ENCODE measurements around the gene RNF168. TPM values are rescaled to one million over a fixed set of nuclear protein-coding genes. Genes with fewer than 3 reads are reported as not detected.
A peak's percentile ranks its signal among the peaks of the same experiment; 100 is the strongest.
"Not testable (repeated sequence)": the region's sequence is repeated elsewhere in the genome, so short reads cannot be mapped to it uniquely, and the experiment has no call there.

RNF168 gene
- total and polyA plus RNA-seq, 7 experiments from 2014 or later = 8.5 to 55.9 (median 29.4) TPM

- intact Hi-C loops (cut with micrococcal nuclease); POLR2A ChIA-PET; ATAC-seq; H3K27me3 ChIP-seq (ENCODE audit: control insufficient read depth in 2 of 2, insufficient read depth in 2 of 2, low read length in 2 of 2); H3K4me1 Mint-ChIP-seq; H3K36me3 ChIP-seq (ENCODE audit: control insufficient read depth in 2 of 3, insufficient read depth in 3 of 3, low read length in 3 of 3); H3K9me3 ChIP-seq (ENCODE audit: control insufficient read depth in 2 of 3, low read length in 3 of 3); H3K4me3 Mint-ChIP-seq; H3K4me3 ChIP-seq (ENCODE audit: low read length); H3K27ac ChIP-seq (ENCODE audit: low read depth, low read length); DNase-seq; H3K4me1 ChIP-seq (ENCODE audit: control insufficient read depth in 2 of 2, insufficient read depth in 2 of 2, low read length in 2 of 2): not testable (repeated sequence)
- Mint-ChIP-seq H3K9me3 (peaks cover under 1 to 29% (median 12%) of the 10 kb centered on the region in 11 donors), H3K36me3 (peaks cover 0 to 10% (median 0%) of the 10 kb centered on the region in 5 donors), H3K27me3 (peaks cover 0 to 16% (median 0%) of the 10 kb centered on the region in 5 donors), H3K27ac (peak overlapping the region in 1 of 9 donors; percentile 35)
- CTCF ChIA-PET = interaction anchor here (0.7 kb wide), 1 partner anchor 27 kb away, joined by 5 read pairs; no protein-coding TSS in a partner anchor
These were observed 8.3 kb upstream of the RNF168 start for GRCh38 chr3:196511646-196512425.

DNA sequence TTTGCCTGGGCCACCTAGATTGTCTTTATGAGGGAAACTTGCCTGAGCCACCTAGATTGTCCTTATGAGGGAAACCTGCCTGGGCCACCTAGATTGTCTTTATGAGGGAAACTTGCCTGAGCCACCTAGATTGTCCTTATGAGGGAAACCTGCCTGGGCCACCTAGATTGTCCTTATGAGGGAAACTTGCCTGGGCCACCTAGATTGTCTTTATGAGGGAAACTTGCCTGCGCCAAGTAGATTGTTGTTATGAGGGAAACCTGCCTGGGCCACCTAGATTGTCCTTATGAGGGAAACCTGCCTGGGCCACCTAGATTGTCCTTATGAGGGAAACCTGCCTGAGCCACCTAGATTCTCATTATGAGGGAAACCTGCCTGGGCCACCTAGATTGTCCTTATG lies 7.5 kb upstream of the RNF168 start:
- H3K27ac ChIP-seq (ENCODE audit: low read depth, low read length); intact Hi-C loops (cut with micrococcal nuclease); H3K4me3 ChIP-seq (ENCODE audit: low read length); H3K4me1 Mint-ChIP-seq; H3K36me3 ChIP-seq (ENCODE audit: control insufficient read depth in 2 of 3, insufficient read depth in 3 of 3, low read length in 3 of 3); H3K27me3 ChIP-seq (ENCODE audit: control insufficient read depth in 2 of 2, insufficient read depth in 2 of 2, low read length in 2 of 2); DNase-seq; H3K4me3 Mint-ChIP-seq; H3K4me1 ChIP-seq (ENCODE audit: control insufficient read depth in 2 of 2, insufficient read depth in 2 of 2, low read length in 2 of 2); CTCF ChIA-PET; H3K27ac Mint-ChIP-seq; ATAC-seq; POLR2A ChIA-PET; H3K9me3 ChIP-seq (ENCODE audit: control insufficient read depth in 2 of 3, low read length in 3 of 3): not testable (repeated sequence)
- peaks cover 0 to 15% (median 0%) of the 10 kb centered on the region in 5 donors for H3K36me3 Mint-ChIP-seq
- peaks cover 3 to 31% (median 12%) of the 10 kb centered on the region in 11 donors for H3K9me3 Mint-ChIP-seq
- H3K27me3 Mint-ChIP-seq = peaks cover 0 to 20% (median 0%) of the 10 kb centered on the region in 5 donors

DNA sequence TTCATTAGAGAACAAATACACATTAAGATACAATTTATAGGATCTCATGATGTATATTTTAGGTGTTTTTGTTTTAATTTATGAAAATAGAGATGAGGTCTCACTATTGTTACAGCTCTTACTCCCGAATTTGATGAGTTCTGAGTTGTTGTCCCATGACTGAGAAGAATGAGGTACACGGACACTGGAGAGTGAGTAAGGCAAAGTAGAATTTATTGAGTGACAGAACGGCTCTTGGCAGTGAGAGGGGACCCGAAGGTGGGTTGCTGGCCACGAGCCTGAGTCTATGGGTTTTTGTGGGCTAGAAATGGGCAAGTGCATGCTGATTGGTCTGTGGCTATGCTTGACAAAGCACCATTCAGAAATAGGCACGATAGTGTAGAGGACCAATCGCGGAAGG lies 3.1 kb upstream of the RNF168 start:
- Histone ChIP-seq H3K27me3 (ENCODE audit: control insufficient read depth in 2 of 2, insufficient read depth in 2 of 2, low read length in 2 of 2) (no peaks in the 10 kb centered on the region), H3K27ac (ENCODE audit: low read depth, low read length) (no peak overlapping the region), H3K9me3 (ENCODE audit: control insufficient read depth in 2 of 3, low read length in 3 of 3) (no peaks in the 10 kb centered on the region), H3K36me3 (ENCODE audit: control insufficient read depth in 2 of 3, insufficient read depth in 3 of 3, low read length in 3 of 3) (peaks cover 0 to 8% (median 0%) of the 10 kb centered on the region in 3 experiments), H3K4me1 (ENCODE audit: control insufficient read depth in 2 of 2, insufficient read depth in 2 of 2, low read length in 2 of 2) (no peaks in the 10 kb centered on the region), H3K4me3 (ENCODE audit: low read length) (no peak overlapping the region)
- POLR2A ChIA-PET = no interaction called here
- Mint-ChIP-seq H3K4me3 (no peak overlapping the region), H3K27ac (no peak overlapping the region), H3K27me3 (peaks cover 0 to 19% (median 0%) of the 10 kb centered on the region in 5 donors), H3K9me3 (peaks cover 0 to 13% (median 6%) of the 10 kb centered on the region in 11 donors), H3K36me3 (peaks cover 0 to 17% (median 0%) of the 10 kb centered on the region in 5 donors), H3K4me1 (peaks cover 0 to 12% (median 6%) of the 10 kb centered on the region in 7 donors)
- ATAC-seq (no peak), DNase-seq (no peak)
- intact Hi-C loops (cut with micrococcal nuclease) = no loop called here
- CTCF ChIA-PET = interaction anchor here (0.5 to 0.6 kb wide), 2 partner anchors 99 to 150 kb away, joined by 3 to 4 read pairs; no protein-coding TSS in a partner anchor

DNA sequence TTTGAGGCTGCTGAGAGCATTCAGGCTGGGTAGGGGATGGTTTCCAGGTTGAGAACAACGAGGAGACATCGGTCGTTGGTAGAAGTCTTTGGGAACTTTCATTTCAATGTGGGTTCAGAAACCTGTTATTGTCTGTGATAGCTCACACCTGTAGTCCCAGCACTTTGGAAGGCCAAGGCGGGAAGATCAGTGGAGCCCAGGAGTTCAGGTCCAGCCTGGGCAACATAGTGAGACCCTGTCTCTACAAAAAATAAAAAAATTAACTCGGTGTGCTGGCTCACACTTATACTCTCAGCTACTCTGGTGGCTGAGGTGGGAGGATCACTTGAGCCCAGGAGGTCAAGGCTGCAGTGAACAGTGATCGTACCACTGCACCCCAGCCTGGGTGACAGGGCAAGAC lies 988 bp upstream of the RNF168 start:
- peaks cover 9 to 12% of the 10 kb centered on the region in 2 donors for H3K4me1 ChIP-seq (ENCODE audit: control insufficient read depth in 2 of 2, insufficient read depth in 2 of 2, low read length in 2 of 2)
- CTCF ChIA-PET = no interaction called here
- ATAC-seq (no peak), DNase-seq (peak in 1 of 9 donors; percentile 3)
- H3K9me3 Mint-ChIP-seq = peaks cover 0 to 13% (median 6%) of the 10 kb centered on the region in 11 donors
- H3K4me1 Mint-ChIP-seq = peaks cover 18 to 30% (median 24%) of the 10 kb centered on the region in 7 donors
- H3K4me3 Mint-ChIP-seq = peak overlapping the region; percentile 14 to 100 (median 96)
- intact Hi-C loops (cut with micrococcal nuclease) = loop anchor here (5.0 kb wide), 4 partner anchors 227 to 422 kb away; partner anchors contain the start of genes TFRC (in 2 of the 2) and SENP5 (in 1 of the 2)
- peak overlapping the region in 6 of 9 donors; percentile 76 to 96 (median 94) for H3K27ac Mint-ChIP-seq
- peak overlapping the region; percentile 79 for H3K27ac ChIP-seq (ENCODE audit: low read depth, low read length)
- POLR2A ChIA-PET = interaction anchor here (0.6 to 3.1 kb wide), 8 partner anchors 9 to 1282 kb away, joined by 3 to 8 read pairs (median 4); no protein-coding TSS in a partner anchor
- no peak overlapping the region for H3K4me3 ChIP-seq (ENCODE audit: low read length)
- H3K36me3 Mint-ChIP-seq = peaks cover 0 to 34% (median 5%) of the 10 kb centered on the region in 5 donors
- peaks cover 0 to 11% (median 0%) of the 10 kb centered on the region in 3 experiments for H3K36me3 ChIP-seq (ENCODE audit: control insufficient read depth in 2 of 3, insufficient read depth in 3 of 3, low read length in 3 of 3)
- no peaks in the 10 kb centered on the region for H3K27me3 ChIP-seq (ENCODE audit: control insufficient read depth in 2 of 2, insufficient read depth in 2 of 2, low read length in 2 of 2)
- peaks cover 0 to 12% (median 0%) of the 10 kb centered on the region in 5 donors for H3K27me3 Mint-ChIP-seq
- H3K9me3 ChIP-seq (ENCODE audit: control insufficient read depth in 2 of 3, low read length in 3 of 3) = no peaks in the 10 kb centered on the region

DNA sequence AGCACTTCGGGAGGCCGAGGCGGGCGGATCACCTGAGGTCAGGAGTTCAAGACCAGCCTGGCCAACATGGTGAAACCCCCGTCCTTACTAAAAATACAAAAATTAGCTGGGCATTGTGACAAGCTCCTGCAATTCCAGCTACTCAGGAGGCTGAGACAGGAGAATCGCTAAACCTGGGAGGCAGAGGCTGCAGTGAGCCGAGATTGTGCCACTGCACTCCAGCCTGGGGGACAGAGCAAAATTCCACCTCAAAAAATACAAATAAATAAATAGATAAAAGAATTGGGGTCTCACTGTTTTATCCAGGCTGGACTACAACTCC lies 470 bp upstream of the RNF168 start:
- Histone ChIP-seq H3K4me3 (ENCODE audit: low read length) (peak overlapping the region; percentile 94), H3K36me3 (ENCODE audit: control insufficient read depth in 2 of 3, insufficient read depth in 3 of 3, low read length in 3 of 3) (peaks cover 0 to 12% (median 0%) of the 10 kb centered on the region in 3 experiments), H3K4me1 (ENCODE audit: control insufficient read depth in 2 of 2, insufficient read depth in 2 of 2, low read length in 2 of 2) (peaks cover 12 to 14% of the 10 kb centered on the region in 2 donors), H3K27ac (ENCODE audit: low read depth, low read length) (peak overlapping the region; percentile 79)
- Mint-ChIP-seq H3K4me1 (peaks cover 23 to 35% (median 29%) of the 10 kb centered on the region in 7 donors), H3K36me3 (peaks cover 0 to 39% (median 7%) of the 10 kb centered on the region in 5 donors), H3K4me3 (peak overlapping the region; percentile 92 to 100 (median 98)), H3K27me3 (peaks cover 0 to 10% (median 0%) of the 10 kb centered on the region in 5 donors), H3K9me3 (peaks cover 0 to 13% (median 6%) of the 10 kb centered on the region in 11 donors), H3K27ac (peak overlapping the region; percentile 86 to 97 (median 95))
- POLR2A ChIA-PET = interaction anchor here (0.6 to 3.1 kb wide), 7 partner anchors 10 to 918 kb away, joined by 3 to 8 read pairs (median 3); no protein-coding TSS in a partner anchor
- CTCF ChIA-PET; ATAC-seq; H3K27me3 ChIP-seq (ENCODE audit: control insufficient read depth in 2 of 2, insufficient read depth in 2 of 2, low read length in 2 of 2); H3K9me3 ChIP-seq (ENCODE audit: control insufficient read depth in 2 of 3, low read length in 3 of 3): not testable (repeated sequence)
- DNase-seq = peak in 1 of 9 donors; percentile 25
- intact Hi-C loops (cut with micrococcal nuclease) = loop anchor here (5.0 kb wide), 4 partner anchors 227 to 422 kb away; partner anchors contain the start of genes TFRC (in 2 of the 2) and SENP5 (in 1 of the 2)

DNA sequence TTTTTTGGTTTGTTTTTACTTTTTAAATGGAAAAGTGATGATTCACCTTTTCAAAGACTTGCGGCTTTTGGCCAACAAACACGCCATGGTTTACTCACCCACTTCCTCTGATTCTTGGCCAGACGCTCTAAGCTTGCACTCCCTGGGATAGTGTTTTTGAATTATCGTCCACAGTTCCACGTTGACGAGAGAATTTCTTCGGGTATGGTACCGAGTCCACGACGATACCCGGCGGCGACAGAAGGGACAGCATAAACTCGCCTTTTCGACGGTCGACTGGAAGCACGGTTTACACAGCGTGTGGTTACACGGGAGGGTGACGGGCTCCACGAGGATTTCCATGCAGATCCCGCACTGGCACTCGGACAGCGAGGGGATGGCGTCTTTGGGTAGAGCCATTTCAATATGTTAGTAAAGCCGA lies 783 bp downstream of the RNF168 start:
- Histone ChIP-seq H3K4me1 (ENCODE audit: control insufficient read depth in 2 of 2, insufficient read depth in 2 of 2, low read length in 2 of 2) (peaks cover 12 to 20% of the 10 kb centered on the region in 2 donors), H3K27me3 (ENCODE audit: control insufficient read depth in 2 of 2, insufficient read depth in 2 of 2, low read length in 2 of 2) (no peaks in the 10 kb centered on the region), H3K9me3 (ENCODE audit: control insufficient read depth in 2 of 3, low read length in 3 of 3) (no peaks in the 10 kb centered on the region), H3K36me3 (ENCODE audit: control insufficient read depth in 2 of 3, insufficient read depth in 3 of 3, low read length in 3 of 3) (peaks cover 0 to 12% (median 0%) of the 10 kb centered on the region in 3 experiments), H3K27ac (ENCODE audit: low read depth, low read length) (peak overlapping the region; percentile 79), H3K4me3 (ENCODE audit: low read length) (peak overlapping the region; percentile 94)
- H3K4me1 Mint-ChIP-seq = peaks cover 27 to 47% (median 40%) of the 10 kb centered on the region in 7 donors
- ChIA-PET CTCF (no interaction called here), POLR2A (interaction anchor here (1.1 to 3.1 kb wide), 5 partner anchors 13 to 439 kb away, joined by 3 to 8 read pairs (median 8); partner anchors contain the start of gene UBXN7)
- H3K4me3 Mint-ChIP-seq = peak overlapping the region; percentile 92 to 100 (median 98)
- H3K9me3 Mint-ChIP-seq = peaks cover 0 to 10% (median 6%) of the 10 kb centered on the region in 11 donors
- intact Hi-C loops (cut with micrococcal nuclease) = loop anchor here (1.0 to 5.0 kb wide), 17 partner anchors 16 to 1234 kb away; partner anchors contain the start of genes DYNLT2B (in 2 of the 2), FBXO45 (in 2 of the 2), NCBP2 (in 2 of the 2) and TFRC (in 2 of the 2)
- peak overlapping the region; percentile 86 to 96 (median 95) for H3K27ac Mint-ChIP-seq
- H3K27me3 Mint-ChIP-seq = peaks cover 0 to 10% (median 0%) of the 10 kb centered on the region in 5 donors
- ATAC-seq = peak; percentile 56
- DNase-seq = peak; percentile 17 to 74 (median 49)
- H3K36me3 Mint-ChIP-seq = peaks cover 4 to 47% (median 10%) of the 10 kb centered on the region in 5 donors
